GM12874 (cell line): ENCODE measurements around the gene DOCK4.

Experiments used
- CTCF ChIP-seq: IDR thresholded peaks from 2 replicates; pipeline ENCODE4 v1.5.1; 2011; ENCODE audit warnings: low read depth, mild to moderate bottlenecking, control low read depth, low read length, moderate library complexity; ENCODE audit not compliant: insufficient read depth

DOCK4 gene

GRCh38 chr7:111951052-111951451, 255.1 kb downstream of the DOCK4 start:
- TF ChIP-seq CTCF: no peak

- no peak for TF ChIP-seq CTCF
These were observed 263.6 kb downstream of the DOCK4 start for GRCh38 chr7:111942450-111943081.

- no peak for TF ChIP-seq CTCF
These were observed 269.0 kb downstream of the DOCK4 start for GRCh38 chr7:111937163-111937562.

- no peak for TF ChIP-seq CTCF
These were observed 272.6 kb downstream of the DOCK4 start for GRCh38 chr7:111933609-111934008.

- no peak for TF ChIP-seq CTCF
These were observed 274.2 kb downstream of the DOCK4 start for GRCh38 chr7:111931958-111932357.

GRCh38 chr7:111931016-111931517, 275.1 kb downstream of the DOCK4 start:
- TF ChIP-seq CTCF: no peak

- TF ChIP-seq CTCF: no peak
These were observed 276.9 kb downstream of the DOCK4 start for GRCh38 chr7:111929264-111929663.
